OCI-M2 (cell line): ENCODE measurements around the gene TNFSF18.
"Not testable (repeated sequence)": the region's sequence is repeated elsewhere in the genome, so short reads cannot be mapped to it uniquely, and the experiment has no call there.

Experiments
- DNase-seq: peaks from one replicate; lab custom pipeline; 2025; ENCODE audit not compliant: unreplicated experiment; lab: John Stamatoyannopoulos, UW

Gene TNFSF18

GRCh38 chr1:173050865-173051264, at the start of gene TNFSF18:
TNFSF18 (minus strand) TSS chr1:173050941; CDS start chr1:173050896, 45 bp downstream.
- no peak for DNase-seq

- DNase-seq: no peak
These were observed 48.4 kb upstream of the TNFSF18 start for GRCh38 chr1:173099166-173099565.

- DNase-seq: no peak
These were observed 47.4 kb upstream of the TNFSF18 start for GRCh38 chr1:173098117-173098516.

GRCh38 chr1:173097001-173097400, 46.3 kb upstream of the TNFSF18 start:
- no peak for DNase-seq

GRCh38 chr1:173095632-173096031, 44.9 kb upstream of the TNFSF18 start:
- DNase-seq: no peak

GRCh38 chr1:173094541-173094940, 43.8 kb upstream of the TNFSF18 start:
- DNase-seq: no peak

GRCh38 chr1:173093691-173094445, 43.1 kb upstream of the TNFSF18 start:
- no peak for DNase-seq

- no peak for DNase-seq
These were observed 33.6 kb upstream of the TNFSF18 start for GRCh38 chr1:173084292-173084691.

GRCh38 chr1:173082913-173083312, 32.2 kb upstream of the TNFSF18 start:
- no peak for DNase-seq

GRCh38 chr1:173074217-173074616, 23.5 kb upstream of the TNFSF18 start:
- not testable (repeated sequence) for DNase-seq

- DNase-seq: no peak
These were observed 13.3 kb upstream of the TNFSF18 start for GRCh38 chr1:173064011-173064410.

GRCh38 chr1:173063171-173063570, 12.4 kb upstream of the TNFSF18 start:
- DNase-seq: no peak

- DNase-seq: no peak
These were observed 11.6 kb upstream of the TNFSF18 start for GRCh38 chr1:173062150-173062938.

- no peak for DNase-seq
These were observed 7.8 kb upstream of the TNFSF18 start for GRCh38 chr1:173058556-173058955.

GRCh38 chr1:173057984-173058383, 7.2 kb upstream of the TNFSF18 start:
- no peak for DNase-seq

GRCh38 chr1:173056365-173056764, 5.6 kb upstream of the TNFSF18 start:
- DNase-seq: no peak

- no peak for DNase-seq
These were observed 2.0 kb upstream of the TNFSF18 start for GRCh38 chr1:173052681-173053196.

- no peak for DNase-seq
These were observed 1.5 kb downstream of the TNFSF18 start for GRCh38 chr1:173049322-173049633.

GRCh38 chr1:173048621-173049321, 2.0 kb downstream of the TNFSF18 start:
- DNase-seq: no peak

- no peak for DNase-seq
These were observed 6.1 kb downstream of the TNFSF18 start for GRCh38 chr1:173044656-173045055.

GRCh38 chr1:173043253-173043652, 7.5 kb downstream of the TNFSF18 start:
- no peak for DNase-seq

GRCh38 chr1:173042806-173043205, 7.9 kb downstream of the TNFSF18 start:
- no peak for DNase-seq
